Stomach smooth muscle (tissue), 2 donors: ENCODE data around the gene SPTBN1.

ENCODE experiments used
- H3K27ac ChIP-seq: one replicate; pipeline ENCODE4 v1.7.0; 2013; ENCODE audit warnings: mild to moderate bottlenecking, low read length, inconsistent platforms
- H3K27me3 ChIP-seq, 2 donors: one replicate each; pipeline ENCODE4 v1.7.0; 2013; ENCODE audit warnings: low read length in 2 of 2; ENCODE audit not compliant: insufficient read depth in 2 of 2, control insufficient read depth in 1 of 2
- H3K36me3 ChIP-seq, 2 donors: one replicate each; pipeline ENCODE4 v1.7.0; 2013; ENCODE audit warnings: low read length in 2 of 2; ENCODE audit not compliant: control insufficient read depth in 2 of 2, insufficient read depth in 2 of 2
- H3K4me1 ChIP-seq: one replicate; pipeline ENCODE4 v1.7.0; 2013; ENCODE audit warnings: low read length; ENCODE audit not compliant: control insufficient read depth, insufficient read depth
- H3K4me3 ChIP-seq, 2 donors: one replicate each; pipeline ENCODE4 v1.7.0; 2013; ENCODE audit warnings: low read length in 2 of 2
- H3K9ac ChIP-seq, 2 donors: one replicate each; pipeline ENCODE4 v1.7.0; 2013; ENCODE audit warnings: low read length in 2 of 2, mild to moderate bottlenecking in 1 of 2
- H3K9me3 ChIP-seq, 2 donors: one replicate each; pipeline ENCODE4 v1.7.0; 2013; ENCODE audit warnings: low read length in 2 of 2; ENCODE audit not compliant: control insufficient read depth in 2 of 2
- donor health status: healthy.
- donor health status: Pancreatic carcinoma.

The SPTBN1 gene

GRCh38 chr2:54610700-54611099, 154.6 kb downstream of the SPTBN1 start:
- no peak overlapping the region for H3K27ac ChIP-seq
- H3K9ac ChIP-seq, result no peak overlapping the region

DNA sequence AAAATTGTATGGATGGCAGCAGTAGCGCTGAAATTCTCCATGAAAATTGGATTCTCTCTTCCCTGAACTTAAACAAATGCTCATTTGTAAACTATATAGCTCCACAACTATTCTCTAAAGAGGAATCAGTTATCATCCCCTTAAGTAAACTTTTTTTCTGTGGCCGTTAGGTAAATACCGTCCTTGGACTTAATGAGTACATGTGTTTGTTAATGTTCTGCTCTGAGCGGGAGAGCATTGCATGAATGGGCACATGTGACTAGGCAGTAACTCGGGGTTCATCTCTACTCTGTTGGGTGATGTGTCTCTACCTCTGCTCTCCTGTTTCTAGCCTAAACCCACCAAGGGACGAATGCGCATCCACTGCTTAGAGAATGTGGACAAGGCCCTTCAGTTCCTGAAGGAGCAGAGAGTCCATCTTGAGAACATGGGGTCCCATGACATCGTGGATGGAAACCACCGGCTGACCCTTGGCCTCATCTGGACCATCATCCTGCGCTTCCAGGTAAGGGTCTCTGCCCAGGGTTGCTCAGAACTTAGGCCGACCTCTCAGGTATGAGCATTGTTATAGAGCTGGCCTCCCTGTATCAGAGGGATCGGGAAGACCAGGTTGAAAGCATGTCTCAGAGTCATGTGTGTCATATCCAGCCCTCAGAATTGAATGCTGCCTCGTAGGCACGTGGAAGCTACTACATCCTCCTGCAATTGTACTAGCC, 155.9 kb downstream of the SPTBN1 start:
- H3K36me3 ChIP-seq, result peaks cover 3 to 18% of the 10 kb centered on the region in 2 donors
- H3K9me3 ChIP-seq, result no peaks in the 10 kb centered on the region
- peaks cover 15% of the 10 kb centered on the region for H3K4me1 ChIP-seq
- no peak overlapping the region for H3K9ac ChIP-seq
- no peaks in the 10 kb centered on the region for H3K27me3 ChIP-seq
- H3K4me3 ChIP-seq, result no peak overlapping the region
- H3K27ac ChIP-seq, result no peak overlapping the region

More at GRCh38 chr2:54610700-54611099, 154.6 kb downstream of the SPTBN1 start:
- no peak overlapping the region for H3K4me3 ChIP-seq
- H3K36me3 ChIP-seq, result peaks cover 3 to 12% of the 10 kb centered on the region in 2 donors
- peaks cover 12% of the 10 kb centered on the region for H3K4me1 ChIP-seq
- H3K27me3 ChIP-seq, result no peaks in the 10 kb centered on the region
- H3K9me3 ChIP-seq, result no peaks in the 10 kb centered on the region

GRCh38 chr2:54613386-54613785, 157.3 kb downstream of the SPTBN1 start:
- Histone ChIP-seq H3K27ac (no peak overlapping the region), H3K4me3 (no peak overlapping the region), H3K9ac (no peak overlapping the region), H3K4me1 (peaks cover 27% of the 10 kb centered on the region), H3K9me3 (no peaks in the 10 kb centered on the region), H3K27me3 (no peaks in the 10 kb centered on the region), H3K36me3 (peaks cover 3 to 19% of the 10 kb centered on the region in 2 donors)

- Histone ChIP-seq H3K4me1 (peaks cover 29% of the 10 kb centered on the region), H3K9ac (no peak overlapping the region), H3K9me3 (no peaks in the 10 kb centered on the region), H3K27ac (no peak overlapping the region), H3K27me3 (no peaks in the 10 kb centered on the region), H3K36me3 (peaks cover 3 to 18% of the 10 kb centered on the region in 2 donors), H3K4me3 (no peak overlapping the region)
These were observed 157.7 kb downstream of the SPTBN1 start for GRCh38 chr2:54613794-54614257.

DNA sequence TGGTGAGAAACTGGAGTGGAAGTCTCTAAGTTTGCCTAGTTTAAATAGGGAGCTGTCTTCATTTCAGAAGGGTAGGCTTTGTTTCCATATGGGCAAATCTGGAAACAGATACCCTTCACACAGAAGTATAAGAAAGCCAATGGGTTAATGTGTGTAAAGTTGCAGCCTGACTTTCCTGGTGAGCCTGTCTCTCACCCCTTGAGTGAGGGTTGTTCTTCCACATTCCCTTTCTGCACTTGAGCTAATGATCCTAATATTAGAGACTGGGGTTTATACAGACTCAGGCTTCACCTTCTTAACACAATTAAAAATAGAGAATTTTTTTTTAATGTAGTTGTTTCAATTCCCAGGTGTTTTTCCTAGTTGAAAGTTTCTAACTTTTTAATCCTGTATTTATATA, 158.7 kb downstream of the SPTBN1 start:
- Histone ChIP-seq H3K36me3 (peaks cover 3 to 20% of the 10 kb centered on the region in 2 donors), H3K27me3 (no peaks in the 10 kb centered on the region), H3K27ac (no peak overlapping the region), H3K9me3 (no peaks in the 10 kb centered on the region), H3K9ac (no peak overlapping the region), H3K4me3 (no peak overlapping the region), H3K4me1 (peaks cover 36% of the 10 kb centered on the region)

DNA sequence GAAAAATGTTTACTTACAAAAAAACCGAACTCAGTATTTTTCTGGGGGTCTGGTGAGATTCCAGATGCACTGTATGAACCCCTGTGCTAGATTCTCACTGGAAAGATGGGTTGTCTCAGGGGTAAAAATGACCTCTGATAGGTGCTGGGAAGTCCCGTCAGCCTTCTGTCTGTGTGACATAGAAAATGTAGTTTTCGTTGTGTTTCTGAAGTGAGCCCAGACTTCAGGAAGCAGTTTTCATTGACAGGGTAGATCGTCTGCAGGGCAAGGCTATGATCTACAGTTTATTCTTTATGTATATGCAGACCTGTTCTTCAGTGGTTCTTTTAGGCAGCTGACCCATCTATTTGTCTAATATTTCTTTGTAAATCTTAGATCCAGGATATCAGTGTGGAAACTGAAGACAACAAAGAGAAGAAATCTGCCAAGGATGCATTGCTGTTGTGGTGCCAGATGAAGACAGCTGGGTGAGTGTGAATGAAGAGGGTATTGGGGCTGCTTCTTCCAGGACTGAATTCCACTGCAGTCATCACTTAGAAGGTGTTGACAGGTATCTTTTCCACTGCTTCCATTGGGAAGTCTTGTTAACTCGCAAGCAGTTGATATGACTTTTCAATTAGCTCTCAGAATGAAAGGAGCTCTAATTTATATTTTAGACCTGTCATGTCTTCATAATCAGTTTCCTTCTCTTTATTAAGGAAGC, 159.9 kb downstream of the SPTBN1 start:
- no peak overlapping the region for H3K9ac ChIP-seq
- H3K9me3 ChIP-seq, result no peaks in the 10 kb centered on the region
- H3K27me3 ChIP-seq, result no peaks in the 10 kb centered on the region
- H3K36me3 ChIP-seq, result peaks cover 4 to 23% of the 10 kb centered on the region in 2 donors
- no peak overlapping the region for H3K27ac ChIP-seq
- peaks cover 37% of the 10 kb centered on the region for H3K4me1 ChIP-seq
- no peak overlapping the region for H3K4me3 ChIP-seq

- Histone ChIP-seq H3K27me3 (no peaks in the 10 kb centered on the region), H3K9ac (no peak overlapping the region), H3K4me3 (no peak overlapping the region), H3K36me3 (peaks cover 18 to 30% of the 10 kb centered on the region in 2 donors), H3K9me3 (no peaks in the 10 kb centered on the region), H3K27ac (peak overlapping the region; percentile 43), H3K4me1 (peaks cover 37% of the 10 kb centered on the region)
These were observed 161.3 kb downstream of the SPTBN1 start for GRCh38 chr2:54617409-54617808.

- Histone ChIP-seq H3K27ac (peak overlapping the region; percentile 43), H3K4me3 (peak overlapping the region in 1 of 2 donors; percentile 8), H3K27me3 (no peaks in the 10 kb centered on the region), H3K9me3 (no peaks in the 10 kb centered on the region), H3K9ac (no peak overlapping the region), H3K36me3 (peaks cover 27 to 38% of the 10 kb centered on the region in 2 donors), H3K4me1 (peaks cover 40% of the 10 kb centered on the region)
These were observed 162.8 kb downstream of the SPTBN1 start for GRCh38 chr2:54618646-54619565.

DNA sequence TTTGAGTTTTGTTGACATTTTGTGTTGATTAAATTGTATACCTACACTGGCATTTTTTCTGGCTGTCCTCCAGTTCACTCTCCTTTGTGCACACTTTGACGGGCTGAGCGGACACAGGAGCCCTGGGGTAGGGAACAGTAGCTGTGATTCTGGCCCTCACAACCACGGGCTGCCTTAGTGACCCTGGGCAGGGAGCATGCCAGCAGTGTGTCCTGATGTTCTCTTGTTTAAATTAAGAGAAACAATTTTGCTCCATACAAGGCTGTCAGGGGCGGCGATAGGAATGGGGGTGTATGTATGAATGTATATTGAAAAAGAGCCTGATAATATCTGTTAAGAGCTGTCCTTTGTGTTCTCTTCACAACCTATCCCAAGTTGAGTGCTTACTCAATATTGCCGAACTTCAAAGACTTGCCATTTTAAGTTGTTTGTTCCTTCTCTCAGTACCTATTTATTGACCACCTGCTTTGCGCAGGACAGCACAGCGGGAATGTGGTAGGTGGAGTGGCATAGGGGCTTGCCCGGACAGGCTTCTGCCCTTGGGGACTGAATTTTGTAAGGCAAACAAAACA, 163.6 kb downstream of the SPTBN1 start:
- Histone ChIP-seq H3K4me3 (no peak overlapping the region), H3K9me3 (no peaks in the 10 kb centered on the region), H3K36me3 (peaks cover 31 to 44% of the 10 kb centered on the region in 2 donors), H3K27ac (peak overlapping the region; percentile 43), H3K27me3 (no peaks in the 10 kb centered on the region), H3K9ac (no peak overlapping the region), H3K4me1 (peaks cover 40% of the 10 kb centered on the region)

DNA sequence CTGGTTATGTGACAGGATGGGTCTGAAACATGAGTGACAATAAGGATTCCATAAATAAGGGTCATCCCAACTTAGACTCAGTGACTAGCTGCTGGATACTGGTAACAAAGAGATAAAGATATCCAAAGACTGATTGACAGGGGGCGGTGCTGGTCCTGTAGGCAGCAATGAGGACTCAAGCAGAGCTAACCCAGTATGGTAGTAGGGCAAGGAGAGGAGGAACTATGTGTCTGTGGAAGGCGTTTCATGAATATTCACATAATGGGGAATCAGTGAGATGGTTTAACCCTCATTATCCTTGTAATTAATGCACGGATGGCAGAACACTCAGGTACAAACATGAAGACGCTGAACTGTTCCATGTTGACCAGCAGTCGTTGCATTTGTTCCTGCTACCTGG, 164.8 kb downstream of the SPTBN1 start:
- H3K27ac ChIP-seq, result no peak overlapping the region

More for the DNA sequence above, 164.8 kb downstream of the SPTBN1 start:
- Histone ChIP-seq H3K9me3 (no peaks in the 10 kb centered on the region), H3K4me1 (peaks cover 34% of the 10 kb centered on the region), H3K36me3 (peaks cover 31 to 43% of the 10 kb centered on the region in 2 donors), H3K27me3 (no peaks in the 10 kb centered on the region), H3K9ac (no peak overlapping the region), H3K4me3 (no peak overlapping the region)
